PC-3 (cell line): ENCODE measurements around the gene ALG8. TPM values are rescaled to one million over a fixed set of nuclear protein-coding genes. Genes with fewer than 3 reads are reported as not detected.

Experiments
- ATAC-seq: fragments of 200-7000 bp; cut with Tn5 transposase; 2 replicates; pipeline ENCODE4 v1.9.1; 2020; ENCODE audit warnings: mild to moderate bottlenecking, moderate library complexity
- BruUV-seq: library from RNA; stranded (reverse); fragments of 400-500 nt; replicated peaks from 2 replicates; lab custom pipeline; 2021; lab: Mats Ljungman, UMichigan
- CTCF ChIA-PET: fragments of 300-600 bp; sonication (Branson Sonifier 250); formaldehyde crosslinking; loops from one replicate; lab custom pipeline; 2022; ENCODE audit warnings: antibody characterized with exemption; lab: Charles Lee
- POLR2A ChIA-PET: fragments of 300-600 bp; sonication (Branson Sonifier 250); formaldehyde crosslinking; loops from one replicate; lab custom pipeline; 2022; ENCODE audit warnings: antibody characterized with exemption; ENCODE audit not compliant: unreplicated experiment; lab: Charles Lee
- DNase-seq: peaks from one replicate; pipeline ENCODE4 v3.0.0-alpha.2; 2015
- H2AFZ ChIP-seq: fragments of 300-600 bp; sonication (generic); 2 replicates; pipeline ENCODE4 v1.6.0; 2016; ENCODE audit warnings: antibody characterized with exemption, low read length
- H3F3A ChIP-seq: fragments of 300-600 bp; sonication (generic); one replicate; pipeline ENCODE4 v1.6.0; 2017; ENCODE audit warnings: antibody characterized with exemption, low read length, control low read depth, mild to moderate bottlenecking; ENCODE audit not compliant: unreplicated experiment
- H3K27ac ChIP-seq: fragments of 300-600 bp; sonication (generic); 2 replicates; pipeline ENCODE4 v1.5.1; 2016; ENCODE audit warnings: mild to moderate bottlenecking, low read length
- H3K27me3 ChIP-seq: fragments of 300-600 bp; sonication (generic); 2 replicates; pipeline ENCODE4 v1.6.1; 2016; ENCODE audit warnings: low read length, mixed read lengths
- H3K36me3 ChIP-seq: fragments of 300-600 bp; sonication (generic); 2 replicates; pipeline ENCODE4 v1.6.1; 2016; ENCODE audit warnings: low read depth, mixed run types, low read length, mixed read lengths
- H3K4me1 ChIP-seq: fragments of 300-600 bp; sonication (generic); 2 replicates; pipeline ENCODE4 v1.5.1; 2016; ENCODE audit warnings: low read length; ENCODE audit not compliant: insufficient read depth
- H3K4me2 ChIP-seq: fragments of 300-600 bp; sonication (generic); 2 replicates; pipeline ENCODE4 v1.6.0; 2016; ENCODE audit warnings: low read length
- H3K4me3 ChIP-seq: fragments of 300-600 bp; sonication (generic); 2 replicates; pipeline ENCODE4 v1.5.1; 2016; ENCODE audit warnings: mild to moderate bottlenecking, low read length, mixed read lengths
- H3K79me2 ChIP-seq: fragments of 300-600 bp; sonication (generic); 2 replicates; pipeline ENCODE4 v1.6.1; 2017; ENCODE audit warnings: low read length, mixed read lengths
- H3K9ac ChIP-seq: fragments of 300-600 bp; sonication (generic); 2 replicates; pipeline ENCODE4 v1.6.0; 2016; ENCODE audit warnings: mild to moderate bottlenecking, low read length
- H3K9me2 ChIP-seq: fragments of 300-600 bp; sonication (generic); replicated peaks from 2 replicates; pipeline ENCODE4 v1.6.1; 2016; ENCODE audit warnings: mixed run types, low read length, mixed read lengths
- H3K9me3 ChIP-seq: fragments of 300-600 bp; sonication (generic); 2 replicates; pipeline ENCODE4 v1.6.1; 2016; ENCODE audit warnings: low read length, mixed read lengths
- H4K20me1 ChIP-seq: fragments of 300-600 bp; sonication (generic); 2 replicates; pipeline ENCODE4 v1.6.1; 2016; ENCODE audit warnings: low read length, mixed read lengths
- EZH2 ChIP-seq: fragments of 300-600 bp; sonication (generic); IDR thresholded peaks from one replicate; pipeline ENCODE4 v1.6.1; 2017; ENCODE audit warnings: antibody characterized with exemption, mild to moderate bottlenecking, low read length; ENCODE audit not compliant: unreplicated experiment
- EZH2phosphoT487 ChIP-seq: fragments of 300-600 bp; sonication (generic); IDR thresholded peaks from 2 replicates; pipeline ENCODE4 v1.6.1; 2018; ENCODE audit warnings: mild to moderate bottlenecking, antibody characterized with exemption, low read length, borderline replicate concordance
- intact Hi-C: fragments of 100-400 bp; cut with micrococcal nuclease; formaldehyde crosslinking; loops from 2 replicates; pipeline ENCODE4 v1.9.0; 2023
- total RNA-seq: library from RNA; depleted of rRNA; stranded (reverse); fragments of >200 nt; gene quantifications from 2 replicates; pipeline ENCODE4 v1.2.3, GENCODE V29; 2014; rRNA removed
- TF ChIP-seq, protein P1 (sequence below): fragments of 300-600 bp; sonication (generic); conservative IDR thresholded peaks from 2 replicates; pipeline ENCODE4 v1.5.1; 2017; ENCODE audit warnings: antibody characterized with exemption, low read depth, mild to moderate bottlenecking, low read length

The ALG8 gene
- total RNA-seq, 1 experiment from 2014 or later, result 73.6 TPM

DNA sequence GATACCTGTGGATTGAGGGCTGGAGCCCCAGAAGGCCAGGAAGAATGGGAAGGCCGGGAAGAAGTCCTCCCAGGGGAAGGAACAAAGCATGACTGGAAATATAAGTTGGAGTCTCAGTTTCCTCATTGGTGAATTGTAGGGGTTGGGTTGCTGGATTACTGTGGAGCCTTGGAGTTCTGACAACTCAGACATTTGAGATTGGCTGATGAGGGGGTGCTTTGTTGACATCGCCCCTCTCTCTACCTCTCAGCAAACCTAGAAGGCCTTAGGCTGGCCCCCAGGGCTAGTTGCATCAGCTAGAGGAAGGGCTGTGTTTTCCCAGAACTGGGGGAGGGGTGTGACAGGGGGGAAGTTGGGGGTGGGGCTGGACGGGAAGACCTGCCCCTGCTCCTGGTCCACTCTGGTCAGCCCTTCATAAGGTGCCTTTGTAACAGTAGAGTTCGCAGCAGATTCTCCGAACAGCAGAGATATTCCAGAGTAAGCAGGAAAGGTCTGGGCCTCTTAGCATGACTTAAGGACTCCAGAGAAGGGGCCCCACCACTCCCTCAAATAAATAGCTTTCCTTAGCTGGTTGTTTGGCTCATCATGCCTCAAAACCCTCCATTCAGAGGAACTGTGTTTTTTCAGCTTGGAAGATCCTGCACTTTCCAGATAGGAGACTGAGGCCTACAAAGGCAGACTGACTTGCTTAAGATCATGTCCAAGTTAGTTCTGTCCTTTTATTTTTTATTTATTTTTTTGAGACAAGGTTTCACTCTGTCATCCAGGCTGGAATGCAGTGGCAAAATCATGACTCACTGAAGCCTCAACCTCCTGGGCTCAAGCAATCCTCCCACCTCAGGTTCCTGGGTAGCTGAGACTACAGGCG lies 88.2 kb downstream of the ALG8 start:
- ChIA-PET CTCF (interaction anchor here (0.5 kb wide), 1 partner anchor 16 kb away, joined by 3 read pairs; no protein-coding TSS in a partner anchor), POLR2A (interaction anchor here (0.7 kb wide), 1 partner anchor 56 kb away, joined by 6 read pairs; no protein-coding TSS in a partner anchor)
- no peaks in the 10 kb centered on the region for H3K9me2 ChIP-seq
- peak overlapping the region; percentile 62 for H2AFZ ChIP-seq
- no peaks in the 10 kb centered on the region for H3F3A ChIP-seq
- ATAC-seq (peak; percentile 95), DNase-seq (peak; percentile 84)
- no peak overlapping the region for H3K9ac ChIP-seq
- no peaks in the 10 kb centered on the region for H4K20me1 ChIP-seq
- H3K4me3 ChIP-seq, result no peak overlapping the region
- TF ChIP-seq, protein P1, sequence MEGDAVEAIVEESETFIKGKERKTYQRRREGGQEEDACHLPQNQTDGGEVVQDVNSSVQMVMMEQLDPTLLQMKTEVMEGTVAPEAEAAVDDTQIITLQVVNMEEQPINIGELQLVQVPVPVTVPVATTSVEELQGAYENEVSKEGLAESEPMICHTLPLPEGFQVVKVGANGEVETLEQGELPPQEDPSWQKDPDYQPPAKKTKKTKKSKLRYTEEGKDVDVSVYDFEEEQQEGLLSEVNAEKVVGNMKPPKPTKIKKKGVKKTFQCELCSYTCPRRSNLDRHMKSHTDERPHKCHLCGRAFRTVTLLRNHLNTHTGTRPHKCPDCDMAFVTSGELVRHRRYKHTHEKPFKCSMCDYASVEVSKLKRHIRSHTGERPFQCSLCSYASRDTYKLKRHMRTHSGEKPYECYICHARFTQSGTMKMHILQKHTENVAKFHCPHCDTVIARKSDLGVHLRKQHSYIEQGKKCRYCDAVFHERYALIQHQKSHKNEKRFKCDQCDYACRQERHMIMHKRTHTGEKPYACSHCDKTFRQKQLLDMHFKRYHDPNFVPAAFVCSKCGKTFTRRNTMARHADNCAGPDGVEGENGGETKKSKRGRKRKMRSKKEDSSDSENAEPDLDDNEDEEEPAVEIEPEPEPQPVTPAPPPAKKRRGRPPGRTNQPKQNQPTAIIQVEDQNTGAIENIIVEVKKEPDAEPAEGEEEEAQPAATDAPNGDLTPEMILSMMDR, result no peak
- TF ChIP-seq EZH2, result no peak
- no peak for TF ChIP-seq EZH2phosphoT487
- no peaks in the 10 kb centered on the region for H3K79me2 ChIP-seq
- intact Hi-C loops, result no loop called here
- H3K27ac ChIP-seq, result peak overlapping the region; percentile 63
- peaks cover 15% of the 10 kb centered on the region for H3K4me1 ChIP-seq
- H3K9me3 ChIP-seq, result no peaks in the 10 kb centered on the region
- no TSS peak for BruUV-seq
- H3K4me2 ChIP-seq, result peak overlapping the region; percentile 52
- H3K36me3 ChIP-seq, result no peaks in the 10 kb centered on the region
- H3K27me3 ChIP-seq, result no peaks in the 10 kb centered on the region

Other genes with a start within 250 kb of the ALG8 start
- gene INTS4, start 145.0 kb downstream of the ALG8 start, total RNA-seq, result 42.2 and 50.8 TPM in 2 replicates
- 1.6 and 3.6 TPM in 2 replicates for gene KCTD14, start 116.3 kb downstream of the ALG8 start, total RNA-seq
- not detected in 2 replicates for gene THRSP, start 75.8 kb downstream of the ALG8 start, total RNA-seq
- 304 and 322 TPM in 2 replicates for gene NDUFC2, start 59.8 kb downstream of the ALG8 start, total RNA-seq
- gene KCTD21, start 49.0 kb upstream of the ALG8 start, total RNA-seq, result 9.4 and 13.0 TPM in 2 replicates
- gene USP35, start 49.3 kb upstream of the ALG8 start, total RNA-seq, result 8.5 and 12.0 TPM in 2 replicates